GM23248 (cell line): Measurements from ENCODE around the gene KIF12.

ENCODE experiments used
- EZH2 ChIP-seq: fragments of 200-600 bp; sonication (generic); IDR thresholded peaks from 2 replicates; pipeline ENCODE4 v1.6.1; 2018; ENCODE audit warnings: antibody characterized with exemption, mild to moderate bottlenecking; ENCODE audit not compliant: insufficient read depth, poor library complexity, severe bottlenecking
- EZH2phosphoT487 ChIP-seq: fragments of 200-600 bp; sonication (generic); IDR thresholded peaks from 2 replicates; pipeline ENCODE4 v1.6.1; 2018; ENCODE audit warnings: antibody characterized with exemption, moderate library complexity, mild to moderate bottlenecking, low read depth; ENCODE audit not compliant: insufficient read depth

GRCh38 chr9:114117996-114118830 lies 19.1 kb upstream of the KIF12 start:
- TF ChIP-seq EZH2 = no peak
- TF ChIP-seq EZH2phosphoT487 = no peak
